ENCODE measurements around the gene SERPINA1.
A peak's percentile ranks its signal among the peaks of the same experiment; 100 is the strongest.
"Not testable (repeated sequence)": the region's sequence is repeated elsewhere in the genome, so short reads cannot be mapped to it uniquely, and the experiment has no call there.

Gene SERPINA1

DNA sequence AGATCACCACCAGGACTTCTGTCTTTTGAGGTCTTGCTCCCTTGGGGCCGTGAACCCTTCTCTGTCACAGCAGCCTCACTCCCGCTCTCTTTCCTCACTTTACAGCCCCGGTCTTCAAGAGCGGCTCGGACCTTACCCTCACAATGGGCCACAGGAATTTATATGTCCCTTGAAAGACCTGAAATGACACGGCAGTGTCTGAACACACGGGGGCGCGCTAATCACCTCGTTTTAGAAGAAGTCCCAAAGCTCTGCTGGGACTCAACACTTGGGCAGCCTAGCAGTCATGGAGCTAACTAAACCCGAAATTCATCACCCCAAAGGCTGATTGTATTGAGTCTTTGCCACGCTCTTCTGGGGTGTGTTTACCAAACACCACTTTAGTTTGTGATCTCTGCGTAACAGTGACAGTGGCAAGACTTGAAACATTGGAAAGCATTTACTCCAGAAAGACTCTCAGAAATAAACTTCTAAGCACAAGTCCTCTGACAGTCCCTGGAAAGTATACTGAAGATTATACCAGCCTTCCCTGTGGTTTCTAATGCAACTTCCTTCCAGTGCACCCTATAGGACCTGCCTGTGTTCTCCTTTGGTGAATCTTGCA, 35.2 kb upstream of the SERPINA1 start:
- Histone ChIP-seq H3K36me3 (no peaks in the 10 kb centered on the region), H3K9me3 (ENCODE audit: severe bottlenecking) (peaks cover 3% of the 10 kb centered on the region), H3K27me3 (ENCODE audit: insufficient read depth, low read depth, severe bottlenecking) (peaks cover 55% of the 10 kb centered on the region), H3K27ac (no peak overlapping the region), H3K4me3 (ENCODE audit: low read depth, low read length) (no peak overlapping the region)
- peak; percentile 69 for DNase-seq
- TF ChIP-seq, protein P1, sequence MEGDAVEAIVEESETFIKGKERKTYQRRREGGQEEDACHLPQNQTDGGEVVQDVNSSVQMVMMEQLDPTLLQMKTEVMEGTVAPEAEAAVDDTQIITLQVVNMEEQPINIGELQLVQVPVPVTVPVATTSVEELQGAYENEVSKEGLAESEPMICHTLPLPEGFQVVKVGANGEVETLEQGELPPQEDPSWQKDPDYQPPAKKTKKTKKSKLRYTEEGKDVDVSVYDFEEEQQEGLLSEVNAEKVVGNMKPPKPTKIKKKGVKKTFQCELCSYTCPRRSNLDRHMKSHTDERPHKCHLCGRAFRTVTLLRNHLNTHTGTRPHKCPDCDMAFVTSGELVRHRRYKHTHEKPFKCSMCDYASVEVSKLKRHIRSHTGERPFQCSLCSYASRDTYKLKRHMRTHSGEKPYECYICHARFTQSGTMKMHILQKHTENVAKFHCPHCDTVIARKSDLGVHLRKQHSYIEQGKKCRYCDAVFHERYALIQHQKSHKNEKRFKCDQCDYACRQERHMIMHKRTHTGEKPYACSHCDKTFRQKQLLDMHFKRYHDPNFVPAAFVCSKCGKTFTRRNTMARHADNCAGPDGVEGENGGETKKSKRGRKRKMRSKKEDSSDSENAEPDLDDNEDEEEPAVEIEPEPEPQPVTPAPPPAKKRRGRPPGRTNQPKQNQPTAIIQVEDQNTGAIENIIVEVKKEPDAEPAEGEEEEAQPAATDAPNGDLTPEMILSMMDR (IDR thresholded peaks at IDR 0.05; ENCODE audit: low read depth, low read length) = peak; percentile 68

DNA sequence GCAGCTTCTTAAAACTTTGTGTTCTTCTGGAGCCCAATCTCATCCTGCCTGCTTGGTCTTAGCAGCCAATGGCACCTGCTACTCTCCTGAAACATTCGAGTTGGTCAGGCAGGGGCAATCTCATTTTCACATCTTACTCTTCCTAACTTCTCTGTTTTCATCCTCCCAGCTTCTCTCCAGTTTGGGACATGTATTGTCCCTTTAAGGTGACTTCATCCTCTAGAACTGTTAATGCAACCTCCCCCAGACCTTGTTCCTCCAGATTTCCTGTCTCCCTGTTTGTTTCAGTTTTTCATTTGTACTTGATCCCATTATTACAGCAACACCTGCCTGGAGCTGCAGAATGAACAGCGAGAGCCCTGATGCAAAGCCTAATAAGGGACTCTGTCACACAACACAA, 32.9 kb upstream of the SERPINA1 start:
- DNase-seq = no peak
- Histone ChIP-seq H3K4me3 (ENCODE audit: low read depth, low read length) (no peak overlapping the region), H3K27me3 (ENCODE audit: insufficient read depth, low read depth, severe bottlenecking) (peaks cover 37% of the 10 kb centered on the region), H3K9me3 (ENCODE audit: severe bottlenecking) (peaks cover 3% of the 10 kb centered on the region), H3K36me3 (no peaks in the 10 kb centered on the region), H3K27ac (no peak overlapping the region)
- TF ChIP-seq, protein P1 (IDR thresholded peaks at IDR 0.05; ENCODE audit: low read depth, low read length) = no peak

DNA sequence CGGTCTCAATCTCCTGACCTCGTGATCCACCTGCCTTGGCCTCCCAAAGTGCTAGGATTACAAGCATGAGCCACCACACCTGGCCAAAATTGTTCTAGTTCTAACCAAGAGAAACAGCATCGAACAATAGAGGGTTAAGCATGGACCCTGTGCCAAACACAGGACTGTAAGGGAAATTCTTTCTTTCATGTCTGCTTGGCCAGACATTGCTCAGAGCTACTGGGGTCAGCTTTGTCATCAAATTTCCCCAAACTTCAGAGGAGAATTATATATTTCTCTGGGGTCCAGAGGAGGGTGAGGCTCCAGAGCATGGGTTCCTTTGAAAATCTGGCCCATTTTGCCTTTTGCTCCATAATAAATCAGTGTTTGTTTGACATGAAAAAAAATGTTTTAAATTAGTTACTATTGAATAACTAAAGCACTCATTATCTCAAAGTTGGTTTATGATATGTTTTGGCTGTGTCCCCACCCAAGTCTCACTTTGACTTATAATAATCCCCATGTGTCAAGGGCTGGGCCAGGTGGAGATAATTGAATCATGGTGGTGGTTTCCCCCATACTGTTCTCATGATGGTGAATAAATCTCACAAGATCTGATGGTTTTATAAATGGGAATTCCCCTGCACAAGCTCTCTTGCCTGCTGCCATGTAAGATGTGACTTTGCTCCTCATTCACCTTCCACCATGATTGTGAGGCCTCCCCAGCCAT, 29.2 kb upstream of the SERPINA1 start:
- not testable (repeated sequence) for H3K36me3 ChIP-seq; H3K27ac ChIP-seq; H3K4me3 ChIP-seq (ENCODE audit: low read depth, low read length); DNase-seq; H3K9me3 ChIP-seq (ENCODE audit: severe bottlenecking)
- peaks cover 29% of the 10 kb centered on the region for H3K27me3 ChIP-seq (ENCODE audit: insufficient read depth, low read depth, severe bottlenecking)

DNA sequence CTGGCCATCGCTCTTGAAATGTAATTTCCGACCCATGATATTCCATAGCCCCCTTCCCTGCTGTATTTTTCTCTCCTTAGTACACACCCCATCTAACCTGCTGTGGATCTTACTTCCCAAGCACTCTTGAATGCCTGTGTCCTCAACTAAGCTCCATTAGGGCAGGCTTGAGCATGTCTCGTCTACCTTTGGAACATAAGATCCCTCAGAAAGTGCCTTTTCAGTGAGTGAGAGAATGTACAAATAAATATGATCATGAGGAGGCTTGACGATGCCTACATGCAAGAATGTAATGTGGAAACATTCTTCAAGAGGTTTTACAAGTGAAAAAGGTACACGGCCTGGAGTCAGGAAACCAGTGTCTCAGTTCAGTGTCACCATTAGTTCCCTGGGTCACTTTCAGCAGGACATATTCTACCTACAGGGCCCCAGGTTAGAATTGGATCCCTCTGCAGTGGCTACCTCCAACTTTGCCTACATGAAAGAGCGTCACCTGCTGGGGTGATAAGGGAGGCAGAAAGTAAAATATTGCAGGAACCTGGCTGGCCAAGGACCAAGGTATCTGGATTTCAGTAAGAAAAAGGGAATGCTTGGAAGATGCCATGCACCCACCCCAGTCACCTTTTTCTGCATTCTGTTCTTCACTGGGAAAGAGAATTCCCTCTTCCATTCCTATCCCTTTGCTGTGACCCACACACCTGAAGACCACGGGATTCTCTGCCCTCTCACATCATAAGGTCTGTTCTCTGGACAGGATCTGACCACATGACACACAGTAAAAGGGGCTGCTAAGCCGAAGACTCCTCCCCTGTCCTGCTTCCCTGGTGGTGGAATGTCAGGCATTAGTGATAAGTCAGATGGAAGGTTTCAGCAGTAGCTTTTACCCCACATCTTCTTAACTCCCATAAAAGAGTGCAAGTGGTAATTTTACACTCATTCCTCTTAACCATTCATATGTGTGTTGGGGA, 24.6 kb upstream of the SERPINA1 start:
- H3K27me3 ChIP-seq (ENCODE audit: insufficient read depth, low read depth, severe bottlenecking) = peaks cover 62% of the 10 kb centered on the region
- H3K27ac ChIP-seq = no peak overlapping the region
- no peaks in the 10 kb centered on the region for H3K9me3 ChIP-seq (ENCODE audit: severe bottlenecking)
- no peak overlapping the region for H3K4me3 ChIP-seq (ENCODE audit: low read depth, low read length)
- TF ChIP-seq, protein P1 (IDR thresholded peaks at IDR 0.05; ENCODE audit: low read depth, low read length) = peak; percentile 51
- DNase-seq = peak; percentile 22
- no peaks in the 10 kb centered on the region for H3K36me3 ChIP-seq

DNA sequence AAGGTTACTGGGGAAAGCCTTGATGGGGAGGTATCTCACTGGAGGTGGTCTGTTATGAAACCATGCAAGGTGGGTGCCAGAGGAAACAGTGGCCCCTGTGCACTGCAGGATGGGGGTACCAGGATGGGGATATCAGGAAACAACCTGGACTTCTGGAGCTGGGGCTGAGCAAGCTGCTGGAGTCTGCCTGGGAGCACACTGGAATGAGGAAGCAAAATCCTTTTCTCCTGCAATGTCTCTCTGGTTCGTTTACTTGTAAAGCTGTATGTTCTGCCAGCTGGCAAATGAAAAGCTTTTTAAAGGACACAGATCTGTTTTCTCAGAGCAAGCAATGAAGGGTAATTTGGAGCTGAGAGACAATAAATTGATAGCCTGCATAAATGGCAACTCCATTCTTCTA, 23.2 kb upstream of the SERPINA1 start:
- Histone ChIP-seq H3K27ac (no peak overlapping the region), H3K9me3 (ENCODE audit: severe bottlenecking) (no peaks in the 10 kb centered on the region), H3K36me3 (no peaks in the 10 kb centered on the region), H3K4me3 (ENCODE audit: low read depth, low read length) (no peak overlapping the region), H3K27me3 (ENCODE audit: insufficient read depth, low read depth, severe bottlenecking) (peaks cover 68% of the 10 kb centered on the region)
- TF ChIP-seq, protein P1 (IDR thresholded peaks at IDR 0.05; ENCODE audit: low read depth, low read length) = no peak
- no peak for DNase-seq

DNA sequence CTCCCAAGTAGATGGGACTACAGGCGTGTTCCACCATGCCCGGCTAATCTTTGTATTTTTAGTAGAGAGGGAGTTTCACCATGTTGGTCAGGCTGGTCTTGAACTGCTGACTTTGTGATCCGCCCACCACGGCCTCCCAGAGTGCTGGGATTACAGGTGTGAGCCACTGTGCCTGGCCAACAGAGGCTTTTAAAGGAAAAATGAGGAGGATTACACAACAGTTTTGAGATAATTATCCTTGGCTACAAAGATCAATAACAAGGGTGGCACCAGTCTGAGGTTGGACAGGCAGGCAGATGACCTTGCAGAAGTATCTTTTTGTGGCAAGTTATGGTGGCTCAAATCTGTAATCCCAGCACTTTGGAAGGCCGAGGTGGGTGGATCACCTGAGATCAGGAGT, 21.0 kb upstream of the SERPINA1 start:
- not testable (repeated sequence) for H3K36me3 ChIP-seq; H3K27ac ChIP-seq; DNase-seq; H3K4me3 ChIP-seq (ENCODE audit: low read depth, low read length); H3K9me3 ChIP-seq (ENCODE audit: severe bottlenecking)
- H3K27me3 ChIP-seq (ENCODE audit: insufficient read depth, low read depth, severe bottlenecking) = peaks cover 72% of the 10 kb centered on the region
